H9 (cell line): ENCODE results near the gene LPCAT1. TPM values are rescaled to one million over a fixed set of nuclear protein-coding genes. Genes with fewer than 3 reads are reported as not detected.

Source experiments
- DNase-seq: peaks from one replicate; pipeline ENCODE4 v3.0.0-alpha.2; 2017
- H2AFZ ChIP-seq: one replicate; pipeline ENCODE4 v1.6.1; 2013; ENCODE audit warnings: mild to moderate bottlenecking, low read length, control low read depth, moderate library complexity
- H2AK5ac ChIP-seq: 2 replicates; pipeline ENCODE4 v1.6.1; 2013; ENCODE audit warnings: low read length, control low read depth, mixed read lengths; ENCODE audit not compliant: insufficient read length
- H2BK120ac ChIP-seq: one replicate; pipeline ENCODE4 v1.6.1; 2013; ENCODE audit warnings: low read depth, mild to moderate bottlenecking, low read length, control low read depth, inconsistent platforms; ENCODE audit not compliant: poor library complexity, severe bottlenecking
- H2BK12ac ChIP-seq: 2 replicates; pipeline ENCODE4 v1.6.1; 2013; ENCODE audit warnings: low read length, control low read depth, mixed read lengths, low read depth; ENCODE audit not compliant: insufficient read length
- H2BK15ac ChIP-seq: 2 replicates; pipeline ENCODE4 v1.6.1; 2013; ENCODE audit warnings: low read depth, low read length, control low read depth
- H2BK20ac ChIP-seq: one replicate; pipeline ENCODE4 v1.6.1; 2013; ENCODE audit warnings: low read depth, mild to moderate bottlenecking, low read length, control low read depth, inconsistent platforms; ENCODE audit not compliant: poor library complexity, severe bottlenecking
- H2BK5ac ChIP-seq: 2 replicates; pipeline ENCODE4 v1.6.1; 2013; ENCODE audit warnings: low read length, control low read depth, mixed read lengths; ENCODE audit not compliant: insufficient read length
- H3K14ac ChIP-seq: 2 replicates; pipeline ENCODE4 v1.6.1; 2013; ENCODE audit warnings: low read length, control low read depth; ENCODE audit not compliant: insufficient read depth
- H3K18ac ChIP-seq: 2 replicates; pipeline ENCODE4 v1.6.1; 2013; ENCODE audit warnings: low read depth, mild to moderate bottlenecking, mixed read lengths, low read length, control low read depth; ENCODE audit not compliant: insufficient read length
- H3K23ac ChIP-seq: 2 replicates; pipeline ENCODE4 v1.6.1; 2013; ENCODE audit warnings: low read length, control low read depth, mixed read lengths, low read depth; ENCODE audit not compliant: insufficient read length
- H3K23me2 ChIP-seq: 2 replicates; pipeline ENCODE4 v1.6.1; 2013; ENCODE audit warnings: low read depth, mild to moderate bottlenecking, mixed read lengths, low read length, control low read depth; ENCODE audit not compliant: insufficient read length, poor library complexity, severe bottlenecking
- H3K27ac ChIP-seq: 2 replicates; pipeline ENCODE4 v1.5.1; 2013; ENCODE audit warnings: low read length, control low read depth, mixed read lengths, low read depth; ENCODE audit not compliant: insufficient read length
- H3K27me3 ChIP-seq: 2 replicates; pipeline ENCODE4 v1.6.1; 2013; ENCODE audit warnings: low read length, control low read depth, inconsistent platforms; ENCODE audit not compliant: insufficient read depth
- H3K4ac ChIP-seq: 2 replicates; pipeline ENCODE4 v1.6.1; 2013; ENCODE audit warnings: low read depth, mild to moderate bottlenecking, control low read depth, inconsistent platforms, low read length, moderate library complexity
- H3K4me1 ChIP-seq: 2 replicates; pipeline ENCODE4 v1.6.1; 2013; ENCODE audit warnings: low read length, control low read depth, inconsistent platforms; ENCODE audit not compliant: insufficient read depth
- H3K4me2 ChIP-seq: 2 replicates; pipeline ENCODE4 v1.6.1; 2013; ENCODE audit warnings: low read length, control low read depth, mixed read lengths; ENCODE audit not compliant: insufficient read length, insufficient read depth
- H3K56ac ChIP-seq: 2 replicates; pipeline ENCODE4 v1.6.1; 2013; ENCODE audit warnings: low read depth, mild to moderate bottlenecking, mixed read lengths, low read length, control low read depth; ENCODE audit not compliant: insufficient read length
- H3K79me1 ChIP-seq: 2 replicates; pipeline ENCODE4 v1.6.1; 2013; ENCODE audit warnings: low read depth, mild to moderate bottlenecking, moderate library complexity, low read length, control low read depth, inconsistent platforms; ENCODE audit not compliant: insufficient read depth, poor library complexity, severe bottlenecking
- H3K79me2 ChIP-seq: 2 replicates; pipeline ENCODE4 v1.6.1; 2013; ENCODE audit warnings: low read length, control low read depth, inconsistent platforms; ENCODE audit not compliant: insufficient read depth
- H3K9ac ChIP-seq: 2 replicates; pipeline ENCODE4 v1.6.1; 2013; ENCODE audit warnings: low read length, control low read depth, mixed read lengths; ENCODE audit not compliant: insufficient read length; ENCODE audit errors: extremely low read depth
- H3K9me3 ChIP-seq: one replicate; pipeline ENCODE4 v1.6.1; 2013; ENCODE audit warnings: low read depth, low read length, inconsistent platforms; ENCODE audit not compliant: control insufficient read depth
- H3T11ph ChIP-seq: one replicate; pipeline ENCODE4 v1.6.1; 2013; ENCODE audit warnings: mild to moderate bottlenecking, low read length, control low read depth, inconsistent platforms
- H4K20me1 ChIP-seq: one replicate; pipeline ENCODE4 v1.6.1; 2013; ENCODE audit not compliant: control insufficient read depth, insufficient read length, insufficient read depth
- H4K5ac ChIP-seq: 2 replicates; pipeline ENCODE4 v1.6.1; 2013; ENCODE audit warnings: low read depth, mild to moderate bottlenecking, mixed read lengths, low read length, control low read depth; ENCODE audit not compliant: insufficient read length
- H4K8ac ChIP-seq: replicated peaks from 2 replicates; pipeline ENCODE4 v1.6.1; 2013; ENCODE audit warnings: low read length, control low read depth, mixed read lengths, low read depth; ENCODE audit not compliant: insufficient read length
- H4K91ac ChIP-seq: 2 replicates; pipeline ENCODE4 v1.6.1; 2013; ENCODE audit warnings: low read depth, mild to moderate bottlenecking, moderate library complexity, mixed read lengths, low read length, control low read depth; ENCODE audit not compliant: insufficient read length
- H3K27ac Mint-ChIP-seq, 3 experiments: 2 replicates in 2 of 3; 3 replicates in 1 of 3; pipeline ENCODE4 v1.8.0; 2020 to 2021; ENCODE audit warnings: mixed read lengths in 3 of 3, mild to moderate bottlenecking in 1 of 3, moderate library complexity in 1 of 3
- H3K27me3 Mint-ChIP-seq: 2 replicates; pipeline ENCODE4 v1.8.0; 2021; ENCODE audit warnings: low read depth, mild to moderate bottlenecking, moderate library complexity, mixed read lengths
- H3K36me3 Mint-ChIP-seq, 3 experiments: 2 replicates in 2 of 3; 3 replicates in 1 of 3; pipeline ENCODE4 v1.8.0; 2020 to 2021; ENCODE audit warnings: low read depth in 3 of 3, mixed read lengths in 3 of 3; ENCODE audit not compliant: insufficient read depth in 1 of 3
- H3K4me1 Mint-ChIP-seq, 2 experiments: 2 replicates each; pipeline ENCODE4 v1.8.0; 2020; ENCODE audit warnings: mixed read lengths in 2 of 2
- H3K4me3 Mint-ChIP-seq, 2 experiments: 2 replicates in 1 of 2; 3 replicates in 1 of 2; pipeline ENCODE4 v1.8.0; 2020 to 2021; ENCODE audit warnings: mild to moderate bottlenecking in 2 of 2, mixed read lengths in 2 of 2, moderate library complexity in 1 of 2
- H3K9me3 Mint-ChIP-seq, 2 experiments: 2 replicates in 1 of 2; 3 replicates in 1 of 2; pipeline ENCODE4 v1.8.0; 2020; ENCODE audit warnings: mild to moderate bottlenecking in 2 of 2, mixed read lengths in 2 of 2, moderate library complexity in 1 of 2
- WGBS: extraction: QIAGEN DNeasy Blood & Tissue Kit; methylation state at CpG from one replicate; pipeline ENCODE4 v1.1.7; 2013; ENCODE audit warnings: missing lambda C conversion rate, low lambda C conversion rate, mixed read lengths; ENCODE audit not compliant: insufficient read length; ENCODE audit errors: extremely low coverage; 5-methylcytosine and 5-hydroxymethylcytosine counted together
- total RNA-seq: library from RNA; stranded (reverse); gene quantifications from 2 replicates; pipeline ENCODE4 v1.2.1, GENCODE V29; 2021
- TF ChIP-seq, protein P1 (sequence below): fragments of 200-600 bp; sonication (generic); conservative IDR thresholded peaks from 3 replicates; pipeline ENCODE4 v1.8.0; 2021; ENCODE audit warnings: antibody characterized with exemption, mild to moderate bottlenecking

The LPCAT1 gene
- total RNA-seq, 1 experiment from 2014 or later = 231 TPM

DNA sequence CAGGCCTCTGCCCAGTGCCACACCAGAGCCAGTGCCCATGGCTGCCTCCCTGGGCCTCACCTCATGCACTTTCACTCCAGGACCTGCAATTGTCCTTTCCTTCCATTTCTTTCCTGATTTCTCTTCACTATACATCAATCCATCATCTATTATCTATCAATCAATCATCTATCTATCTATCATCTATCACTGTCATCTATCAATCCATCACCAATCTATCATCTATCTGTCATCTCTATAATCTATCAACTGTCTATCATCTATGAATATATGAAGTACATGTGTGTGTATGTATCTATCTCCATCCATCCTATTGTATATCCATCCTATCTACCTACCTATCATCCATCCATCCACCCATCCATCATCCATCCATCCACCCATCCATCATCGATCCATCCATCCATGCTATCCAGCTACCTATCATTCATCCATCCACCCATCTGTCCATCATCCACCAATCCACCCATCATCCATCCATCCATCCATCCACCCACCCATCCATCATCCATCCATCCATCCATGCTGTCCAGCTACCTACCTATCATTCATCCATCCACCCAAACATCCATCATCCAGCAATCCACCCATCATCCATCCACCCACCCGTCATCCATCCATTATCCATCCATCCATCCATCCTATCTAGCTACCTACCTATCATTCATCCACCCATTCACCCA lies 105.4 kb downstream of the LPCAT1 start:
- Histone ChIP-seq H2AFZ (no peak overlapping the region), H3K27ac (no peak overlapping the region), H4K5ac (no peak overlapping the region), H2BK15ac (no peak overlapping the region), H3K23ac (no peak overlapping the region), H3T11ph (no peak overlapping the region), H3K9ac (no peak overlapping the region), H4K8ac (no peak overlapping the region), H3K23me2 (peaks cover 4% of the 10 kb centered on the region), H3K79me1 (no peaks in the 10 kb centered on the region), H3K4me1 (no peaks in the 10 kb centered on the region), H3K4ac (no peak overlapping the region), H3K56ac (no peak overlapping the region), H2BK12ac (no peak overlapping the region), H2BK20ac (no peak overlapping the region), H3K9me3 (no peaks in the 10 kb centered on the region), H4K91ac (no peak overlapping the region), H3K14ac (no peak overlapping the region), H3K27me3 (no peaks in the 10 kb centered on the region), H3K4me2 (no peak overlapping the region), H3K79me2 (no peaks in the 10 kb centered on the region), H2BK120ac (no peak overlapping the region), H2AK5ac (no peak overlapping the region), H4K20me1 (no peaks in the 10 kb centered on the region), H2BK5ac (no peak overlapping the region), H3K18ac (no peak overlapping the region)
- Mint-ChIP-seq H3K4me1 (peaks cover 2 to 6% of the 10 kb centered on the region in 2 experiments), H3K27ac (no peak overlapping the region), H3K9me3 (peaks cover 3% of the 10 kb centered on the region in 2 experiments; a peak in 4 of 5 replicates), H3K27me3 (peaks cover 10% of the 10 kb centered on the region), H3K4me3 (no peak overlapping the region), H3K36me3 (no peaks in the 10 kb centered on the region; a peak in 1 of 7 replicates)
- 100% methylated on average over 2 of the region's 2 CpGs for WGBS
- TF ChIP-seq, protein P1, sequence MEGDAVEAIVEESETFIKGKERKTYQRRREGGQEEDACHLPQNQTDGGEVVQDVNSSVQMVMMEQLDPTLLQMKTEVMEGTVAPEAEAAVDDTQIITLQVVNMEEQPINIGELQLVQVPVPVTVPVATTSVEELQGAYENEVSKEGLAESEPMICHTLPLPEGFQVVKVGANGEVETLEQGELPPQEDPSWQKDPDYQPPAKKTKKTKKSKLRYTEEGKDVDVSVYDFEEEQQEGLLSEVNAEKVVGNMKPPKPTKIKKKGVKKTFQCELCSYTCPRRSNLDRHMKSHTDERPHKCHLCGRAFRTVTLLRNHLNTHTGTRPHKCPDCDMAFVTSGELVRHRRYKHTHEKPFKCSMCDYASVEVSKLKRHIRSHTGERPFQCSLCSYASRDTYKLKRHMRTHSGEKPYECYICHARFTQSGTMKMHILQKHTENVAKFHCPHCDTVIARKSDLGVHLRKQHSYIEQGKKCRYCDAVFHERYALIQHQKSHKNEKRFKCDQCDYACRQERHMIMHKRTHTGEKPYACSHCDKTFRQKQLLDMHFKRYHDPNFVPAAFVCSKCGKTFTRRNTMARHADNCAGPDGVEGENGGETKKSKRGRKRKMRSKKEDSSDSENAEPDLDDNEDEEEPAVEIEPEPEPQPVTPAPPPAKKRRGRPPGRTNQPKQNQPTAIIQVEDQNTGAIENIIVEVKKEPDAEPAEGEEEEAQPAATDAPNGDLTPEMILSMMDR = no peak
- no peak for DNase-seq
